CD1c-positive myeloid dendritic cell (primary cell): Measurements from ENCODE around the gene ICAM2.

Experiments
- DNase-seq: peaks from one replicate; pipeline ENCODE4 v3.0.0-alpha.2; 2016; ENCODE audit errors: extremely low spot score

The ICAM2 gene

GRCh38 chr17:64020056-64020766 lies at the start of gene ICAM2:
Gene ICAM2 (minus strand): TSS chr17:64020633. CDS start chr17:64006691, 13,942 bp downstream.
- DNase-seq: peak; percentile 79

DNA sequence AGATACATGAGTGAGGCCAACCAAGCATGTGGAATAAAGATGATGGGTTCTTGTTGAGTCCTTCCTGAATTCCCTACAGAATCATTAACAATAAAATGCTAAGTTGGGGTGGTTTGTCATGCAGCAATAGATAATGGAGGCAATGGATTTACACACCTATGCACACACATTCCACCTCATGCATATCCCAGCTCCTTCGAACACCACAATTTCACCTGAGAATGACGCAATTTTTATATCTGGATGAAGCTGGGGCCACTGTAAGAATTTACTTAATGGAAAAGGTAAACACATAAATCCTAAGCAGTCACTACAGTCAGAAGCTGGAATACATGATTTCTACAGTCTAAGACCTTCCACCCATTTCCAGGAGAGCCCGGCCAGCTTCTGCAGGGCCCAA lies 49.8 kb upstream of the ICAM2 start:
- DNase-seq: no peak

DNA sequence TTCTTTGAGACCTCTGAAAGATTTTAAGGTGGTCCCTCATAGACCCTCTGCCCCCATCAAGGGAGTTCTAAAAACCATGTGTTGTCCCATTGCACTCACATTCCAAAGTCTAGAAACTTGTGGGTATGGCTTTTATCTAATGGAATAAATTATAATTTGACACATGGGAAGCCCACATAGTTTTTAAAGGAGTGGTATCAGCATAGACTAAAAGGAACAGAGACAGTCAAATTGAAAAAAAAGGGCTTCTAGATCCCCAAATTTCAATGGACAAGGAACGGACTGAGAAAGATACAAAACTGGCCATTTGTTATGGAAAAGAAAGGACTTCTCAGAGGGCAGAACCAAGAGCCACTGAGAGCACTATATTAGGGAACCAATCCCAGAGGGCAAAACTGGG lies 48.7 kb upstream of the ICAM2 start:
- DNase-seq: no peak

DNA sequence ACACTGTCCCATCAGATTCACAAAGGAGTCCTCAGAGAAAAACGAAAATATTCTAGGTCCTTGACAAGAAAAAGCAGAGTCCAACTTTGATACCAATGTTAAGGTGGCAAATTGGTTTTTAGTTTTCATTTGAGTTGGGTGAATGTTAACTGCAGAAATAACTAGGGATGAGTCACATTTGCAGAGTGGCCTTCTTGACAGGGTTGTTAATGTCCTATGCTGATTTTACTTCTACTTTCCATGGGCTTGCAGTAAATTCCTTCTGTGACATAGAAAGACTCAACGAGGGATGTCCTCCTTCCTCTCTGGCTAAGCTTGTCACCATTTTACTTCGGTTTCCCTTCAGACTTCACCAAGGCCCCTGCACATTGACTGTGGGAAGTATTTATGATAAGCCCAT lies 47.2 kb upstream of the ICAM2 start:
- DNase-seq: peak; percentile 16

DNA sequence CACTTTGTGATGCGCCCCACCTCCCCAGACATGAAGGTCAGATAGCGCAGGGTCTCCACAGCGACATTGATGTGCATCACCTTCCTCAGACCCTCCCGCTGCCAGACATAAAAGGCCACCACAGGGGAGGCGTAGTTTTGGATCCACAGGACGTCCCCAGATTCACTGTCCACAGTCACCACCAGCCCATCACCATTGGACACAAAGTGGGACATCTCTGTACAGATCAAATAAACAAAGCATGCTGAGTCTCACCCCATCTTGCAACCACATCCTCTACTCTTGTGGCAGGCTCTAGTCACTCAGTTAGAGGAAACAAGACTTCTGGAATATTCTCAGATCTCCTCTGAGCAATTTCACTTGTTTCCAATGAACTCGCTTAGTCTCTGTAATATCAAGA lies 46.3 kb upstream of the ICAM2 start:
- peak; percentile 38 for DNase-seq

- DNase-seq: no peak
These were observed 44.7 kb upstream of the ICAM2 start for GRCh38 chr17:64065161-64065560.

DNA sequence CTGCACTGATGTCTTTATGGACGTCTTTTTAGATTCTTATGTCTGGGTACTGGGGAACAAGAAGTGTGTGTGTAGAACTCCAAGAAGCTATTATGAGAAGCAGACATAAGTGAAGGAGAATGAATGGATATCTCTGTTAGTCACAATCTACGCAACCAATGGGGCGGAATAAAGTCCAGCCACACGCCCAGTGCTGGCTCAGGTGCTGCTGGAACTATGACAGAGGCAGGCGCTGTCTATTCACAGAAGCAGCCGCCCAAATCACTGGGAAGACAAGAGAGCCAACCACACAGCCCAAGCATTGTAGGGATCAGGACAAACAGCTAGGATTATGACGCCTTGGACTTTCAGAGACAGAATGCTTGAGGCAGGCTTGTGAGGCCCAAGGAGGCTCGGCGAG lies 43.9 kb upstream of the ICAM2 start:
- no peak for DNase-seq

GRCh38 chr17:64063766-64064224 lies 43.4 kb upstream of the ICAM2 start:
- DNase-seq: peak; percentile 30

DNA sequence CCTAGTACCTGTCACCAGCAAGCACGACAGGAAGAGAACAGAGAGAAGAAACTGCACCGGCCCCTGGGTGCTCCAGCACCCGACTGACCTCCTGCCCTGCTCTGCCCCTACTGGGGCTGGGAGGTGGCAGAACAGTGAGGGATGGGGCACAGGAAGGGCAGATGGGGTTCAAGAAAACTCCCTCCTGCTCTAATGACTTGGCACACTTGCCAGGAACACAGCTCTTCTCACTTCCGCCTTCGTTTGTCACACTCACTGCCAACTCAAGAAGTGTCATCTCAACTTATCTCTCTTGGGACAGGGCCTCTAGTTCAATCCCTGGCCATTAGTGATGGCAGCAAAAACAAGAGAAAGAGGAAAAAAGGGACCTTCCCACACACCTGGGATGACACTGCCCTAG lies 42.7 kb upstream of the ICAM2 start:
- DNase-seq: peak; percentile 61

DNA sequence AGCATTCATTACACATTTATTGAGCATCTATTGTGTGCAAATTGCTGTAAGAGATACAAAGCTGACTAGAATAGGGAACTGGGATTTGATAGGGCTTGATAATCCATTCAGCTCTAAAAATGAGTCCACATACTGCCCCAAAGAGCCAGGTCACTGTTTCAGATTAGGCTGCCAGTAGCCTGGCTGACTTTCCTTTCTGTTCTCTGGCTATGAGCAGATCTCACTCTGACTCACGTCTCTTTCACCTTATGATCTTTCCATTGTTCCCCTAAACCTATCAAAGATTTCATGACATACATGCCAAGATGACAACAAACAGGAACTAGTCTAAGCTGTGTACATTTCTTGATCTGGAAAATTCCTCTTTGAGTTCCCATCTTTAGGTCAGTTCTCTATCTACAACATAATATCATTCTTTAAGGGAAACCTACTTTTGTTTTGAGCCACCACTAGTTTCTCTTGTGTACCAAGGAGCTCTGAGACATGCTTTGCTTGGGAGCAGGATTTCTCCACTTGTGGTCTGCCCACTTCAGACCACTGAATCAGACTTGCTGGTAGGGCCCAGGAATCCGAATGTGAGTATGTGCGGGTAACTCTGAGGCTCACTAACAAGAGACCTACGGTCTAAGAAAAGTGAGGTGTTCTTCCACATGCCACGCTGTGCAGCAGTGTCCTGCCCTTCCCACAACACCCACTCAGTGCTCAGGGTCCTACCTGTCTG lies 40.9 kb upstream of the ICAM2 start:
- DNase-seq: peak; percentile 88

GRCh38 chr17:64060331-64060730 lies 39.9 kb upstream of the ICAM2 start:
- DNase-seq: peak; percentile 31

- DNase-seq: no peak
These were observed 39.3 kb upstream of the ICAM2 start for GRCh38 chr17:64059756-64060155.

- no peak for DNase-seq
These were observed 38.2 kb upstream of the ICAM2 start for GRCh38 chr17:64058621-64059020.

GRCh38 chr17:64057701-64058263 lies 37.3 kb upstream of the ICAM2 start:
- DNase-seq: no peak

DNA sequence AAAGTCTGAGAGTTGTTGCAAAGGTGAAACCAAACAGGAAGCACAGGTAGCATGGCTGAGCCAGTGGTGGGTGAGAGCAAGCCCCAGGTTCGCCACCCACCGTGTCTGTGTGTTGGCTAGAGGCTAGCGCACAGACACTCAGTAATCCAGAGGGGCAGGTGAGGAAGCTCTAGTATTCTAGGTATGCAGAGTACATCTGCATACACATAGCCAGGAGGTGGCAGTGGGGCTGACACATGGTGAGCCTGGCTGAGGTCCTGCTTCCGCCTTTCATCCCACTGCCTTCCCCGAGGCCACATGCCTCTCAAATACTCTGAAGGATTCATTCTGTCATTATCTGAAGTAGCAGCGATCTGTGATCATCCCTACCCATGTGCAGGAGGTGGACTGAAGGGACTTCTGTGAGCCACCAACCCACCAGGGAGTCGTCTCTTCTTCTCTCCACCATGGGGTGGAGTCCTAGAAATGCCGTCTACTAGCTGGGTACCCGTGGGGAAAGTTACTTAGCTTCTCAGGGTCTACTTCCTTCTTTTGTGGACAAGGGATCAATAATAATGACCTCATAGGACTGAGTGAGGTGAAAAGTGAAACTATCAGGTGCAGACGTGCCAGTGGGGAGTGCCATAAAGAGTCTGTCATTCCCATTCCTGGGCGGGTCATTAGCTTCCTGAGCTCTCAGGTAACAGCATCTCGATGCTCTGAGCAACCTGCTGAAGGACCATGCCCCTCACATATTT lies 36.0 kb upstream of the ICAM2 start:
- no peak for DNase-seq

DNA sequence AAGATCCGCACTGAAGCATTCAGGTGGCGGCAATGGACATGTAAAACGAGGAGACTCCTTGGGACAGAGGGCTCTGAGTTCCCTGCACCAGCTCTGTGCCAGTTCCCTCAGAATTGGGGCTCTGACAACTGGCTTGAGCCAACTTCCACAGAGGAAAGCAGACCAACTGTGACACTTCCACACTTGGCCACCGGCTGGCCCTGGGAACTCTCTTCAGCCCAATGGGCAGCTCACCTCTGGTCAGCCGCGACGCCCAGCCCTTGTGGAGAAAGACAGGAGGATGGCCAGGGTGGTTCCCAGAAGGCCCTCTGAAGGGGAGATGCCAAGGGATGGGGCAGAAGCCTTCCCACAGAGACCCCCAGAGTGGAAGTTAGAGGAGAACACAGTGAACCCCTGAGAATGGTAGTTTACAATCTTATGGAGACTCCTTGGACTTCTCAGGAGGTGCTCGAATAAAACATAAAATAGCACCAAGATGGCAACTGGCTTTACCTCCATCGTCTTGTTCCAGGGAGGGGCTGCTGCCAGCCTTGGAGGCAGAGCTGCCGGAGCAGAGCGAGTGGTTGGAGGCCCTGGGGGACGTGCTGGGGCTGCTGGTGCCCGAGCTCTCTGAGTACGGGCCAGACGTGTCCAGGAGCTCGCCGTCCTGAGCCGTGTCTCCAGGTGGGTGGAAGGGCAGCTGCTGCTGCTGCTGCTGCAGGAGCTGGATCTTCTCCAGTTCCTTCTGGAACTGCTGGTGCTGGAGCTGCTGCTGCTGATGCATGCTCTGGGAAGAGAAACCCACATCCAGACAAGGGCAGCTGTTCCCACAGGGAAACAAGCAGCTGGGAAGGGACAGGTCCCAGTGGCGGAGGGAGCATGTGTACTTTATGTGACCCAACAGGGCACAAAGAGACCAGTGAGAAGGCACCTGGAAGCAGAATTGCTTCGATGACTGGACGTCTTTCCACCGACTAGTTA lies 35.0 kb upstream of the ICAM2 start:
- DNase-seq: no peak

GRCh38 chr17:64054304-64054703 lies 33.9 kb upstream of the ICAM2 start:
- no peak for DNase-seq

- no peak for DNase-seq
These were observed 32.7 kb upstream of the ICAM2 start for GRCh38 chr17:64053101-64053500.

DNA sequence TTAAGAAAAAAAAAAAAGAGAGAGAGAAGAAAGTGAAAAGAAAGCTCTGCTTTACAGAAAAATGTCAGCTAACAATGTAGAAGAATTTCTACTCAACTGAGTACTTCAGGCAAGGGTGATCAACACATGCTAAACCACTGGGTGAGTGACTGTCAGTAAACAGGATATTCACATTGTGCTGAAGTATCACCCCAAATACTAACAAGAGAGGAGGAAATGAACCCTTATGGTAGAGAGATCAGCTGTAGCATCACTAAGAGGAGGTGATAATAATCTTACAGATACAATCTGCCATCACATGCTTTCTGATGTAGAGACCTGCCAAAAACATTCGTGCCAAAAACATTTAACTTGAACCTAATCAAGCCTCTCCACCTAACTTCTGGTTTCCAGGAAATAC lies 30.7 kb upstream of the ICAM2 start:
- DNase-seq: peak; percentile 15

GRCh38 chr17:64048805-64049204 lies 28.4 kb upstream of the ICAM2 start:
- no peak for DNase-seq

DNA sequence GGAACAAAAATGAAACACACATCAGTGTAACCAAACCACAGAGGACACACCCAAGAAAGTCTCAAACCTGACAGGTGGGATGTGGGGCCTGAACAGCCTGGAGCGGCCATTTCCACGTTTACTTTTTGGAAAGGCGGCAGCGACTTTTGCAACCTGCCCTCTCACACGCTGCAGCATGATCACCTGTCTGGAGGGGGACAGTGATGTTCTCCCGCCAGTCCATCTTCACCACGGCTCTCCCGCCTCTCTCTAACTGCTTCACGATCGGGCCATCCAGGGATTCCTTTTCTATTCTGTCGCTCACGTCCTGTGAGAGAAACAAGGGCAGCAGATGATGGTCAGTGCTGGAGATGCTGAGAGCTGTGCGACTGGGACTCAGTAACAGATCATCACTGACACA lies 24.7 kb upstream of the ICAM2 start:
- no peak for DNase-seq
